Measurements from ENCODE around the gene PAX8.
"Not testable (repeated sequence)": the region's sequence is repeated elsewhere in the genome, so short reads cannot be mapped to it uniquely, and the experiment has no call there.

PAX8 gene

DNA sequence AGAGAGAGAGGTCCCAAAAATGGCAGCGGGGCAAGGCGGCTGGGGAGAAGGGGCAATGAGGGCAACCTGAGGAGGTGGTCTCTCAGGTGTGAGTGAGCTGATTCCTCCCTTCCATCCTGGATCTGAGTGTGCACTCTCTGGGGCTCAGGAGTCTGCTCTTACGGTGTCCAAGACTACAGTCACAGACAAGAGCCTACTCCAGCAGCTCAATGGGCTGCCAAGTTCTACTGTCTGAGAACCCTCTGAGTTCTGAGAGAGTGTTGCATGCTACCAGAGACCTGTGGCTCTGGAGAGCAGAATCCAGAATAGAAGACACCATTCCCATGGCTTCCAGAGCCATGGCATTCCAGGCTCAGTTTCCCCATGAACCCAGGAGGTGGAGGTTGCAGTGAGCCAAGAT is 7.1 kb upstream of the PAX8 start:
- Histone ChIP-seq H3K27ac (ENCODE audit: low read length) (no peak overlapping the region), H4K20me1 (ENCODE audit: insufficient read depth, low read length) (no peaks in the 10 kb centered on the region), H2AFZ (ENCODE audit: low read depth, low read length) (no peak overlapping the region), H3K4me1 (ENCODE audit: low read length) (no peaks in the 10 kb centered on the region), H3K36me3 (replicated peaks; ENCODE audit: low read depth, low read length) (no peaks in the 10 kb centered on the region), H3K9ac (ENCODE audit: low read length) (no peak overlapping the region), H3K4me3 (ENCODE audit: low read length) (no peak overlapping the region), H3K9me3 (ENCODE audit: insufficient read depth, low read length) (no peaks in the 10 kb centered on the region), H3K4me2 (ENCODE audit: low read length) (no peak overlapping the region), H3K79me2 (ENCODE audit: low read length) (no peaks in the 10 kb centered on the region), H3K27me3 (ENCODE audit: low read depth, low read length) (no peaks in the 10 kb centered on the region)
- no peak for TF ChIP-seq EZH2phosphoT487 (IDR thresholded peaks at IDR 0.05; ENCODE audit: low read depth)
- TF ChIP-seq CTCF (IDR thresholded peaks at IDR 0.05; ENCODE audit: low read depth, low read length), result no peak

- H3K79me2 ChIP-seq (ENCODE audit: low read length); H3K9ac ChIP-seq (ENCODE audit: low read length); H3K36me3 ChIP-seq (replicated peaks; ENCODE audit: low read depth, low read length); H3K4me3 ChIP-seq (ENCODE audit: low read length); H3K4me2 ChIP-seq (ENCODE audit: low read length); H3K27me3 ChIP-seq (ENCODE audit: low read depth, low read length); H3K4me1 ChIP-seq (ENCODE audit: low read length); H3K9me3 ChIP-seq (ENCODE audit: insufficient read depth, low read length); H3K27ac ChIP-seq (ENCODE audit: low read length); H4K20me1 ChIP-seq (ENCODE audit: insufficient read depth, low read length); H2AFZ ChIP-seq (ENCODE audit: low read depth, low read length): not testable (repeated sequence)
These were observed 6.3 kb upstream of the PAX8 start for GRCh38 chr2:113284999-113285398.

GRCh38 chr2:113284476-113284875 is 5.8 kb upstream of the PAX8 start:
- Histone ChIP-seq H3K4me1 (ENCODE audit: low read length) (no peaks in the 10 kb centered on the region), H3K4me3 (ENCODE audit: low read length) (no peak overlapping the region), H3K9ac (ENCODE audit: low read length) (no peak overlapping the region), H2AFZ (ENCODE audit: low read depth, low read length) (no peak overlapping the region), H4K20me1 (ENCODE audit: insufficient read depth, low read length) (no peaks in the 10 kb centered on the region), H3K4me2 (ENCODE audit: low read length) (no peak overlapping the region), H3K27me3 (ENCODE audit: low read depth, low read length) (no peaks in the 10 kb centered on the region), H3K27ac (ENCODE audit: low read length) (no peak overlapping the region), H3K36me3 (replicated peaks; ENCODE audit: low read depth, low read length) (no peaks in the 10 kb centered on the region), H3K79me2 (ENCODE audit: low read length) (no peaks in the 10 kb centered on the region), H3K9me3 (ENCODE audit: insufficient read depth, low read length) (no peaks in the 10 kb centered on the region)
- TF ChIP-seq EZH2phosphoT487 (IDR thresholded peaks at IDR 0.05; ENCODE audit: low read depth) (no peak), CTCF (IDR thresholded peaks at IDR 0.05; ENCODE audit: low read depth, low read length) (no peak)

DNA sequence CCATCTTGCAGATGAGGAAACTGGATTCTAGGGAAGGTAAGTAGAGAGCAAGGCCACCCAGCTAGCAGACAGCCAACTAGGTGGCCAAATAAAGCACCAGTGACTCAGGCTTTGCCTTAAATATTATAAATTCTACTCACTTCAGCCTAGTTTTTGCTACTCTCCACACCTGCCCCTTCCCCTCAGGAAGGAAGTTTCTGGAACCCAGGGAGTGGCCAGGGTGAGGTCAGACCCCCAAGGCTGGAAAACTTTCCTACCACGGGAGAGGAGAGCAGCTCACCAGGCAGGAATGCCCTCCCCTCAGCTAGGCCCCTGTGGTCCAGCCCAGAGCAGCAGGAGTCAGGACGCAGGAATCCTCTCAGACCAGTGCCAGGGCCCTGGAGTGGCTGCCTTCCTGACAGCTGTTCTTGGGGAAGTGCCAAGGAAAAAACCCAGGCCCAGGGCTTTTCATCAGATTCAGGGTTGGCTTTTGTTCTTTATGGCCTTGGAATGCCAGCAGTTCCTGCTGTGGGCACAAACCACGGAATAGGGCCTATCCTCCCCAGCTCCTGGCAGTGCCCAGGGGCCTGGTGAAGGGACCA is 5.1 kb upstream of the PAX8 start:
- Histone ChIP-seq H3K9ac (ENCODE audit: low read length) (no peak overlapping the region), H3K27ac (ENCODE audit: low read length) (no peak overlapping the region), H3K36me3 (replicated peaks; ENCODE audit: low read depth, low read length) (no peaks in the 10 kb centered on the region), H3K4me3 (ENCODE audit: low read length) (no peak overlapping the region), H4K20me1 (ENCODE audit: insufficient read depth, low read length) (no peaks in the 10 kb centered on the region), H2AFZ (ENCODE audit: low read depth, low read length) (no peak overlapping the region), H3K79me2 (ENCODE audit: low read length) (no peaks in the 10 kb centered on the region), H3K4me2 (ENCODE audit: low read length) (no peak overlapping the region), H3K27me3 (ENCODE audit: low read depth, low read length) (no peaks in the 10 kb centered on the region), H3K4me1 (ENCODE audit: low read length) (no peaks in the 10 kb centered on the region), H3K9me3 (ENCODE audit: insufficient read depth, low read length) (no peaks in the 10 kb centered on the region)
- TF ChIP-seq CTCF (IDR thresholded peaks at IDR 0.05; ENCODE audit: low read depth, low read length) (no peak), EZH2phosphoT487 (IDR thresholded peaks at IDR 0.05; ENCODE audit: low read depth) (no peak)
